ENCODE results near the gene B4GALNT2.
"Not testable (repeated sequence)": the region's sequence is repeated elsewhere in the genome, so short reads cannot be mapped to it uniquely, and the experiment has no call there.

B4GALNT2 gene, protein sequence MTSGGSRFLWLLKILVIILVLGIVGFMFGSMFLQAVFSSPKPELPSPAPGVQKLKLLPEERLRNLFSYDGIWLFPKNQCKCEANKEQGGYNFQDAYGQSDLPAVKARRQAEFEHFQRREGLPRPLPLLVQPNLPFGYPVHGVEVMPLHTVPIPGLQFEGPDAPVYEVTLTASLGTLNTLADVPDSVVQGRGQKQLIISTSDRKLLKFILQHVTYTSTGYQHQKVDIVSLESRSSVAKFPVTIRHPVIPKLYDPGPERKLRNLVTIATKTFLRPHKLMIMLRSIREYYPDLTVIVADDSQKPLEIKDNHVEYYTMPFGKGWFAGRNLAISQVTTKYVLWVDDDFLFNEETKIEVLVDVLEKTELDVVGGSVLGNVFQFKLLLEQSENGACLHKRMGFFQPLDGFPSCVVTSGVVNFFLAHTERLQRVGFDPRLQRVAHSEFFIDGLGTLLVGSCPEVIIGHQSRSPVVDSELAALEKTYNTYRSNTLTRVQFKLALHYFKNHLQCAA

DNA sequence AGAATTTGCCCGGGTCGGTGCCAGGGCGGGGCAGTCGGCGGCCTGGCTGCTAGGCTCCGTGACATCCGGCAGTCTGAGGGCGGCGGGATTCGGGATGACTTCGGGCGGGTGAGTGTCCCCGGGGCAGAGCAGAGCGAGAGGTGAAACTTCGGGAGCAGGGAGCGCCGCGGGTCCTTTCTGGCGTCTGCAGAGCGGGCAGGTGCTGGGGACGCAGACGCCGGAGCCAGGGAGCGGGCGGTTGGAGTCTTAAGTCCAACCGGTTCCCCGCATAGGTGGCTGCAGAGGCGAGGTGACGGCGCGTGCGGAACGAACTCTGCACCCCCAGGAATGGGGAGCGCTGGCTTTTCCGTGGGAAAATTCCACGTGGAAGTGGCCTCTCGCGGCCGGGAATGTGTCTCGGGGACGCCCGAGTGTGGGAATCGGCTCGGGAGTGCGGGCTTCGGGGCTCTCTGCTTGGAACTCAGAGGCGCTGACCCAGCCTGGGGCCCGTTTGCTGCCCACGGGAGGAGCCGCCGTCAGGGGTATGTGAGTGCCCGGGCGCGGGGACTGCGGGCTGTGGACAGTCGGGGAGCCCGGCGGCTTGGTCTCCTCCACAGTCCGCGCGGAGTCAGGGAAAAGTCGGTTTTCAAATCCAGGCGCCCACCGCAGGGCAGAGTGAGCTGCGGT, at the start of gene B4GALNT2:
B4GALNT2 (plus strand) TSS at position 71 of the 666 bp plus-strand sequence; CDS start at position 95, 24 bp downstream.
- Mint-ChIP-seq H3K4me1 (peaks cover 7% of the 10 kb centered on the region), H3K36me3 (ENCODE audit: low read depth) (peaks cover 15% of the 10 kb centered on the region), H3K9me3 (peaks cover 57% of the 10 kb centered on the region), H3K4me3 (peak within 1 kb of the TSS; percentile 79), H3K27ac (no peak within 1 kb of the TSS), H3K27me3 (ENCODE audit: low read depth, poor library complexity) (peaks cover 86% of the 10 kb centered on the region)
- TF ChIP-seq, protein P1, sequence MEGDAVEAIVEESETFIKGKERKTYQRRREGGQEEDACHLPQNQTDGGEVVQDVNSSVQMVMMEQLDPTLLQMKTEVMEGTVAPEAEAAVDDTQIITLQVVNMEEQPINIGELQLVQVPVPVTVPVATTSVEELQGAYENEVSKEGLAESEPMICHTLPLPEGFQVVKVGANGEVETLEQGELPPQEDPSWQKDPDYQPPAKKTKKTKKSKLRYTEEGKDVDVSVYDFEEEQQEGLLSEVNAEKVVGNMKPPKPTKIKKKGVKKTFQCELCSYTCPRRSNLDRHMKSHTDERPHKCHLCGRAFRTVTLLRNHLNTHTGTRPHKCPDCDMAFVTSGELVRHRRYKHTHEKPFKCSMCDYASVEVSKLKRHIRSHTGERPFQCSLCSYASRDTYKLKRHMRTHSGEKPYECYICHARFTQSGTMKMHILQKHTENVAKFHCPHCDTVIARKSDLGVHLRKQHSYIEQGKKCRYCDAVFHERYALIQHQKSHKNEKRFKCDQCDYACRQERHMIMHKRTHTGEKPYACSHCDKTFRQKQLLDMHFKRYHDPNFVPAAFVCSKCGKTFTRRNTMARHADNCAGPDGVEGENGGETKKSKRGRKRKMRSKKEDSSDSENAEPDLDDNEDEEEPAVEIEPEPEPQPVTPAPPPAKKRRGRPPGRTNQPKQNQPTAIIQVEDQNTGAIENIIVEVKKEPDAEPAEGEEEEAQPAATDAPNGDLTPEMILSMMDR (IDR thresholded peaks at IDR 0.05), result no peak
- DNase-seq, result peak; percentile 51

DNA sequence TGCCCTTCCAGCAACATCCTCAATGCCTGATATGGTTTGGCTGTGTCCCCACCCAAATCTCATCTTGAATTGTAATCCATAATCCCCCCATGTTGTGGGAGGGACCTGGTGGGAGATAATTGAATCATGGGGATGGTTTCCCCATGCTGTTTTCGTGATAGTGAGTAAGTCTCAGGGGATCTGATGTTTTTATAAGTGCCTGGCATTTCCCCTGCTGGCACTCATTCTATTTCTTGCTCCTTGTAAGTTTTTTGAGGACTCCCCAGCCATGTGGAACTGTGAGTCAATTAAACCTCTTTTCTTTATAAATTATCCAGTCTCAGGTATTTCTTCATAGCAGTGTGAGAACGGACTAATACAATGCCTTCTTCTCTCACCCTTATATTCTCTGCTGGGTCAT, 47.5 kb upstream of the B4GALNT2 start:
- H3K4me3 Mint-ChIP-seq; DNase-seq; H3K36me3 Mint-ChIP-seq (ENCODE audit: low read depth); H3K4me1 Mint-ChIP-seq; H3K27me3 Mint-ChIP-seq (ENCODE audit: low read depth, poor library complexity); H3K9me3 Mint-ChIP-seq; H3K27ac Mint-ChIP-seq: not testable (repeated sequence)

DNA sequence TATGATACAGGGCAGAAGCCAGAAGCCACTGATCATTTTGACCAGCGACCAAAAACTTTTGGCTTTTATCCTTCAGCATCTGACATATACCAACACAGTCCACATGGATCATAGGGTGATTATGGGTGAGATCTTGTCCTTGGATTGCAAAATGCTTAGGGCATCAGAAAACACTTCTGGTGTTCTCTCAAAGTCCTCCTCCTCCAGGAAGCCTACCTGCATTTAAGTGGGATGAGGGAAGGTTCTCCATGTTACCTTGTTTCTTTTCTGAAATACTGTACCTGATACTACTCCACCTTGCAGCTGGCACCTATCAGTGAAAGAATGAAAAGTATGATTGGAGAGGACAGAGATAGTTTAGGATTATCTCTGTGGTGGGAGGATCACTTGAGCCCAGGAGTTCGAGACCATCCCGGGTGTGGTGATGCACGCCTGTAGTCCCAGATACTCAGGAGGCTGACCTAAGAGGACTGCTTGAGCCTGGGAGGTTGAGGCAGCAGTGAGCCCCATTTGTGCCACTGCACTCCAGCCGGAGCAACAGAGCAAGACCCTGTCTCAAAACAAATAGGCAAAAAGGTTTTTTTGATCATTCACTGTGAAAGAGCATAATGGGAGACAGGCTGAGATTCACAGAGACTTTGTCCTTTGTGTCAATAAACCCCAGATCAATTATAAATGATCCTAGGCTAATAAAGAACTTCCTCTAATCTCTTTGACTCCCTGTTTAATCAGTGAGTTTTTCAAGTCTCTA, 46.8 kb upstream of the B4GALNT2 start:
- no peak for DNase-seq
- no peaks in the 10 kb centered on the region for H3K4me1 Mint-ChIP-seq
- H3K27ac Mint-ChIP-seq, result no peak overlapping the region
- peaks cover under 1% of the 10 kb centered on the region for H3K27me3 Mint-ChIP-seq (ENCODE audit: low read depth, poor library complexity)
- TF ChIP-seq, protein P1 (IDR thresholded peaks at IDR 0.05), result no peak
- H3K36me3 Mint-ChIP-seq (ENCODE audit: low read depth), result no peaks in the 10 kb centered on the region
- no peak overlapping the region for H3K4me3 Mint-ChIP-seq
- no peaks in the 10 kb centered on the region for H3K9me3 Mint-ChIP-seq

DNA sequence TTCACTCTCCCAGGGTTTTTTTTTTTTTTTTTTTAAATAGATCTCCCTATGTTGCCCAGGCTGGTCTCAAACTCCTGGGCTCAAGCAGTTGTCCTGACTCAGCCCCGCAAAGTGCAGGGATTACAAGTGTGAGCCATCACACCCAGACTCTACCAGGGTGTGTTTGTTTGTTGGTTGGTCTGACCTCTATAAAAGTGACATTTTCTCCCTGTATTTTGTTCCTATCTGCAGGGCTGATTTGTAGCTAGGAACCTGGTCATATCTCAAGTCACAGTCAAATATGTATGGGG, 46.3 kb upstream of the B4GALNT2 start:
- TF ChIP-seq, protein P1 (IDR thresholded peaks at IDR 0.05), result no peak
- no peaks in the 10 kb centered on the region for H3K9me3 Mint-ChIP-seq
- no peak for DNase-seq
- H3K27ac Mint-ChIP-seq, result no peak overlapping the region
- no peaks in the 10 kb centered on the region for H3K36me3 Mint-ChIP-seq (ENCODE audit: low read depth)
- peaks cover 5% of the 10 kb centered on the region for H3K27me3 Mint-ChIP-seq (ENCODE audit: low read depth, poor library complexity)
- no peak overlapping the region for H3K4me3 Mint-ChIP-seq
- H3K4me1 Mint-ChIP-seq, result no peaks in the 10 kb centered on the region

DNA sequence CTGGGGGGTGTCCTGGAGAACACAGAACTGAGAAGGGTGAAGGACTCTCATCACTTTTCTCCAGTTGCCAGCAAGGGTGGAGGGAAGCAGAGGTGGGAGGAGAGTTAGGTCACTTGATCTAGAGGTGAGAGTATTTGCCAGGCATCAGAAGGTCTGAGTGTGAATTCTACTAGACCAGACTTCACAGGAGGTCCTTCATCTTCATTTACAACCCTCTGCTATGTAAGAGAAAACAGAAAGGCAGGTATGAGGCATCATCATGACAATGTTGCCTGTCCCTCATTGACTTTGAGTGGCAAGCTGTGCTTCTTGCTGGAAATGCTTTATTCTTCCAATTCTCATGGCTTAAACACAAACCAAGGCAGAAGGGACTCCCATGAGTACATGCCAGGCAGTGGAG, 45.9 kb upstream of the B4GALNT2 start:
- H3K4me1 Mint-ChIP-seq, result no peaks in the 10 kb centered on the region
- DNase-seq, result no peak
- H3K9me3 Mint-ChIP-seq, result no peaks in the 10 kb centered on the region
- no peak overlapping the region for H3K4me3 Mint-ChIP-seq
- H3K27me3 Mint-ChIP-seq (ENCODE audit: low read depth, poor library complexity), result peaks cover 5% of the 10 kb centered on the region
- H3K27ac Mint-ChIP-seq, result peak overlapping the region; percentile 31
- TF ChIP-seq, protein P1 (IDR thresholded peaks at IDR 0.05), result no peak
- no peaks in the 10 kb centered on the region for H3K36me3 Mint-ChIP-seq (ENCODE audit: low read depth)

DNA sequence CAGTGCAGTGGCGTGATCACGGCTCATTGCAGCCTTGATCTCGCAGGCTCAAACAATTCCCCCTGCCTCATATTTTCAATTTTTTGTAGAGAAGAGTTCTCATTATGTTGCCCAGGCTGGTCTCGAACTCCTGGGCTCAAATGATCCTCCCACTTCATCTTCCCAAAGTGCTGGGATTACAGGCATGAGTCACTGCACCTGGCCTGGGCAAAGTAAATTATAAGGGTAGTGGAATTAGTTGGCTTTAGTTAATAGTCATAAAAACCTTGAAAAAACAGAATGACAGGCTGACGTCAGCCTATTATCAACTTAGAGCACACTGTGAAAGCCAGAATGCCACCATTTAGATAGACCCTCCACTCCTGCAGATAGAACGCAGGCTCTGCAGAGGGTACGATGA, 43.5 kb upstream of the B4GALNT2 start:
- H3K4me1 Mint-ChIP-seq, result peaks cover 18% of the 10 kb centered on the region
- no peak for DNase-seq
- peaks cover 5% of the 10 kb centered on the region for H3K27me3 Mint-ChIP-seq (ENCODE audit: low read depth, poor library complexity)
- H3K36me3 Mint-ChIP-seq (ENCODE audit: low read depth), result no peaks in the 10 kb centered on the region
- H3K4me3 Mint-ChIP-seq, result no peak overlapping the region
- H3K9me3 Mint-ChIP-seq, result no peaks in the 10 kb centered on the region
- H3K27ac Mint-ChIP-seq, result no peak overlapping the region
- TF ChIP-seq, protein P1 (IDR thresholded peaks at IDR 0.05), result no peak
